ENCODE measurements around the gene TRUB2.

The TRUB2 gene

GRCh38 chr9:128262687-128263086, 59.6 kb downstream of the TRUB2 start:
- no peak for DNase-seq

DNA sequence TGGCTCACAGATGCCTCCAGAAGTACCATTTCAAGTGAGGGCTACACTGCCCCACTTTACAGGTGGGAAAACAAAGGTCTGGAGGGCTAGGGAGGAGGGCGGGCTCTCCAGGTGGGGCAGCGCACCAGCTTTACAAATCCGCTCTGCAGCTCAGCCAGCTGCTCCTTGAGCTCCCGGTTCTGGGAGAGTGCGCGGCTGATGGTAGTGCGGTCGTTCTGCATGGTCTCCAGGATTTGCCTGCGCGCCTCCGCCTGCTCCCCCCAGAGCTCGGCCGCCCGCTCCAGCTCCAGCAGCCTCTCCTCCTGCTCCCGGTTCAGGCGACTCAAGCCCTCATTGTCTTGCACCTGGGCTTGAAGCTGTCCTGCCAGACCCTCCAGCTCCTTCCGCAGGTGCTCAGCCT, 61.9 kb downstream of the TRUB2 start:
- DNase-seq = no peak

DNA sequence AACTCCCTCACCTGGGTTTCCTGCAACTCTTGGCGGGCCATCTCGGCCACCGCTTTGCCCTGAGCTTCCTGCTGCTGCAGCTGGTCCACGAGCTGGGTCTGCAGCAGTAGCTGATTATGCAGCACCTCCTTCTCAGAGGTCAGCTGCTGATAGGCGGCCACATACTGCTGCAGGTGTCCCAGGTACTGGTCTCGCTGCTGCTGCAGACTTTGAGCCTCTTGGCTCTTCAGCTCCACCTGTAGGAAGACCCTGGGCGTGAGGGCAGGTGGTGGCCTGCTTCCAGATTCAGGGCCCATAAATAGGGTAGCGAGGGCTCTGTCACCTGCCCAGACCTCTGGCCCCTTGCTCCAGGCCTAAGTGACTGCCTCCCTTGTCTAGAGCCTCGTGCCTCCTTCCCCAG, 63.1 kb downstream of the TRUB2 start:
- DNase-seq = no peak

GRCh38 chr9:128258326-128258725, 63.9 kb downstream of the TRUB2 start:
- DNase-seq = no peak

- no peak for DNase-seq
Measured at GRCh38 chr9:128257907-128258306, 64.3 kb downstream of the TRUB2 start.

GRCh38 chr9:128257086-128257825, 65.0 kb downstream of the TRUB2 start:
- DNase-seq = no peak

Measured in NCI-H774 (cell line).